Stomach (tissue), 4 donors: ENCODE results near the gene KLHL3.

Experiments
- CTCF ChIP-seq, 7 experiments: fragments of 450-650 bp in 4 of 7; fragments of 200-600 bp in 3 of 7; sonication (generic) in 3 of 7; IDR thresholded peaks; one replicate each; pipeline ENCODE4 v1.5.1; 2016 to 2019; ENCODE audit warnings: antibody characterized with exemption in 7 of 7, control low read depth in 2 of 7, mild to moderate bottlenecking in 1 of 7
- EP300 ChIP-seq: sonication (generic); formaldehyde crosslinking; IDR thresholded peaks from one replicate; pipeline ENCODE4 v1.6.1; 2017; ENCODE audit warnings: antibody characterized with exemption
- POLR2A ChIP-seq, 4 donors: fragments of 450-650 bp; IDR thresholded peaks; one replicate each; pipeline ENCODE4 v1.6.1; 2016; ENCODE audit warnings: antibody characterized with exemption in 4 of 4, control low read depth in 2 of 4, mild to moderate bottlenecking in 1 of 4, moderate library complexity in 1 of 4
- POLR2AphosphoS5 ChIP-seq, 3 donors: sonication (generic); formaldehyde crosslinking; IDR thresholded peaks; one replicate each; pipeline ENCODE4 v1.6.1; 2016; ENCODE audit warnings: antibody characterized with exemption in 3 of 3

- TF ChIP-seq CTCF (IDR thresholded peaks at IDR 0.05) (no peak), POLR2A (IDR thresholded peaks at IDR 0.05) (no peak), POLR2AphosphoS5 (IDR thresholded peaks at IDR 0.05) (no peak), EP300 (no peak)
These were observed 5.8 kb upstream of the KLHL3 start for GRCh38 chr5:137741718-137742117.
